Gastrocnemius medialis (tissue), 4 donors: ENCODE measurements around the gene LILRA5. TPM values are rescaled to one million over a fixed set of nuclear protein-coding genes. Genes with fewer than 3 reads are reported as not detected.

Experiments used
- ATAC-seq, 2 donors: fragments of 150-250 bp; one replicate each; pipeline ENCODE4 v1.9.1; 2016
- DNase-seq, 2 donors: peaks; one replicate each; pipeline ENCODE4 v3.0.0-alpha.2; 2019
- H3K27ac ChIP-seq, 4 donors: fragments of 200-600 bp; sonication (generic); 1 replicate in 1 of 4; 2 replicates in 3 of 4; pipeline ENCODE4 v1.5.1; 2016 to 2018; ENCODE audit warnings: mild to moderate bottlenecking in 2 of 4, moderate library complexity in 1 of 4
- H3K27me3 ChIP-seq, 3 donors: fragments of 200-600 bp; sonication (generic) in 2 of 3; 1 replicate in 1 of 3; 2 replicates in 2 of 3; pipeline versions ENCODE4 v1.5.1 to v1.6.0; 2016 to 2019; ENCODE audit warnings: mild to moderate bottlenecking in 1 of 3, moderate library complexity in 1 of 3
- H3K36me3 ChIP-seq, 2 donors: fragments of 200-600 bp; sonication (generic) in 1 of 2; one replicate each; pipeline ENCODE4 v1.5.1; 2017 to 2018
- H3K4me1 ChIP-seq, 2 donors: fragments of 200-600 bp; sonication (generic) in 1 of 2; one replicate each; pipeline ENCODE4 v1.5.1; 2016 to 2017; ENCODE audit warnings: mild to moderate bottlenecking in 2 of 2
- H3K4me3 ChIP-seq, 4 donors: fragments of 200-600 bp; sonication (generic) in 3 of 4; 1 replicate in 1 of 4; 2 replicates in 3 of 4; pipeline ENCODE4 v1.5.1; 2016 to 2019; ENCODE audit warnings: mild to moderate bottlenecking in 2 of 4
- H3K9me3 ChIP-seq, 3 donors: fragments of 200-600 bp; sonication (generic) in 2 of 3; 1 replicate in 1 of 3; 2 replicates in 2 of 3; pipeline ENCODE4 v1.5.1; 2016 to 2019
- CTCF ChIP-seq, 5 experiments: fragments of 450-650 bp in 3 of 5; fragments of 200-600 bp in 2 of 5; sonication (generic) in 2 of 5; IDR thresholded peaks in 4 of 5; conservative IDR thresholded peaks in 1 of 5; 1 replicate in 4 of 5; 2 replicates in 1 of 5; pipeline ENCODE4 v1.5.1; 2016 to 2019; ENCODE audit warnings: antibody characterized with exemption in 5 of 5, mild to moderate bottlenecking in 3 of 5, moderate library complexity in 3 of 5
- POLR2A ChIP-seq, 2 donors: fragments of 450-650 bp; IDR thresholded peaks; one replicate each; pipeline ENCODE4 v1.6.1; 2017; ENCODE audit warnings: antibody characterized with exemption in 2 of 2, mild to moderate bottlenecking in 2 of 2, moderate library complexity in 2 of 2
- in situ Hi-C, 4 donors: fragments of 200-750 bp; cut with MboI; loops; one replicate each; pipeline versions ENCODE4 v1.15.0 to v1.8.0; 2017; ENCODE audit warnings: low sequenced_read_pairs in 4 of 4
- intact Hi-C: fragments of 100-400 bp; cut with DNase I; formaldehyde crosslinking; loops from one replicate; pipeline ENCODE4 v1.15.1; 2023; ENCODE audit warnings: low total_unique reads
- total RNA-seq, 4 donors: library from RNA; depleted of rRNA; stranded (reverse); fragments of >200 nt; gene quantifications; one replicate each; pipeline versions ENCODE4 v1.1.0 to v1.2.3, GENCODE V29; 2016

LILRA5 gene
- total RNA-seq, 4 donors from 2014 or later, result 0.98 to 2.4 (median 1.1) TPM; not detected in 1

DNA sequence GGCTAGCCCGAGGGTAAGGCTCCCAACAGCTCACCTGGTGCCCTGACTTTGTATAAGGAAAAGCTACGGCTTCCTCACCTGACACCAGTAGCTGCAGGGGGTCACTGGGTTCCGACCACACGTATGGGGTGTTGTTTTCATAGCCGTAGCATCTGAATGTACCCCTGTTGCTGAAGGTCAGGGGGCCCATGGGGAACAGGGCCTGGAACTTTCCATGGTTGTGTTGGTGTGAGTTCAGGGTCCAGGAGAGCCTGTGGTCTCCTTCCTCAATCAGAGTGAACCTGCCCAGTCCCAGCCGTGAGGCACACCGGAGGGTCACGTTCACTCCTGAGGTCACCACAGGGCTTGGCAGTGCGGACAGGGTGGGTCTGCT, 24.9 kb upstream of the LILRA5 start:
- in situ Hi-C loops (no loop called here), intact Hi-C loops (no loop called here)
- ATAC-seq (no peak), DNase-seq (no peak)
- TF ChIP-seq POLR2A (IDR thresholded peaks at IDR 0.05), result no peak
- TF ChIP-seq CTCF (IDR thresholded peaks at IDR 0.05 in 4 of 5, conservative IDR thresholded peaks at IDR 0.05 in 1 of 5), result no peak
- H3K4me1 ChIP-seq, result no peaks in the 10 kb centered on the region
- H3K36me3 ChIP-seq, result no peaks in the 10 kb centered on the region
- H3K4me3 ChIP-seq, result no peak overlapping the region
- no peaks in the 10 kb centered on the region for H3K9me3 ChIP-seq
- H3K27ac ChIP-seq, result no peak overlapping the region
- no peaks in the 10 kb centered on the region for H3K27me3 ChIP-seq

DNA sequence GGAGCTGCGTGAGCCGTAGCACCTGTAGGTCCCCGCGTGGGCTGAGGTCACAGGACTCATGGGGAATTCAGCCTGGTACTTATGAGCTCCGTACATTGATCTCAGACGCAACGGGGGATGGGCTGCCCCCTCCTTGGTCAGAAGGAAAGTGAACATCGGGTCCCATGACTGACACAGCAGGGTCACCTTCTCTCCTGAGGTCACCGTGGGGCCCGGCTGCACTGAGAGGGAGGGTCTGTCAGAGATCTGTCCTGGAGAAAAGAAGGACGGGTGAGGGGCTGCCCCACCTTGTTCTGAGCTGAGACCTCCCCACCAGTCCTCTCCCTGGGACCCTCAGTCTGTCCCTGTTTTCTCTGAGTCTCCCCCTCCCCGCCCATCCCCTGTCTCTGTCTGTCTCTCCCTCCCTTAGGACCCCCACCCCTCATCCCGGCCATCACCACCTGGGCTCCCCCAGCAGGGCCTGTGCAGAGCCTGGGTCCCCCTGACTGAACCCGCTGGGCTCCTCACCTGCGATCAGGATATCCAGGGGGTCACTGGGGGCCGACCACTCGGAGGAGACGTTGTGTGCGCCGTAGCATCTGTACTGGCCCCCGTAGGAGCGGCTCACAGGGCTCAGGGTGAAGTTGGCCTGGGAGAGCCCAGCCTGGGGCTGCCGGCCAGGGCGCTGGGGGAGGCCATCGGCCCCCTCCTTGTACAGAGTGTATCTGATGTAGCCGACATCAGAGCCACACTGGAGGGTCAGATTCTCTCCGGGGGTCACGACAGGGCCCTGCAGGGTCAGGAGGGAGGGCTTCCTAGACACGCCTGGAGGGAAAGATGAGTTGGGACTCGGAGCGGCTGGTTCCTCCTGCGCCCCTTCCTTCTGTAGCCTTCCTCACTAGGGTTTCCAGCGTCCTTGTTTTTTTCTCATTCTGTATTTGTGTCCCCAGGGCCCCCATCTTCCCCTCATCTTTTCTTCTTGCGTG, 24.2 kb upstream of the LILRA5 start:
- TF ChIP-seq CTCF (IDR thresholded peaks at IDR 0.05 in 4 of 5, conservative IDR thresholded peaks at IDR 0.05 in 1 of 5), result no peak
- no peak for TF ChIP-seq POLR2A (IDR thresholded peaks at IDR 0.05)
- Histone ChIP-seq H3K36me3 (no peaks in the 10 kb centered on the region), H3K27ac (no peak overlapping the region), H3K27me3 (no peaks in the 10 kb centered on the region), H3K4me3 (no peak overlapping the region), H3K4me1 (no peaks in the 10 kb centered on the region), H3K9me3 (no peaks in the 10 kb centered on the region)
- ATAC-seq (no peak), DNase-seq (no peak)
- intact Hi-C loops, result no loop called here
- in situ Hi-C loops, result no loop called here

GRCh38 chr19:54335979-54336892, 23.3 kb upstream of the LILRA5 start:
- H3K27ac ChIP-seq, result no peak overlapping the region
- intact Hi-C loops, result no loop called here
- in situ Hi-C loops, result no loop called here
- no peaks in the 10 kb centered on the region for H3K4me1 ChIP-seq
- TF ChIP-seq CTCF (IDR thresholded peaks at IDR 0.05 in 4 of 5, conservative IDR thresholded peaks at IDR 0.05 in 1 of 5) (no peak), POLR2A (IDR thresholded peaks at IDR 0.05) (no peak)
- H3K27me3 ChIP-seq, result no peaks in the 10 kb centered on the region
- no peaks in the 10 kb centered on the region for H3K9me3 ChIP-seq
- ATAC-seq, result no peak
- H3K4me3 ChIP-seq, result no peak overlapping the region
- no peak for DNase-seq
- no peaks in the 10 kb centered on the region for H3K36me3 ChIP-seq

DNA sequence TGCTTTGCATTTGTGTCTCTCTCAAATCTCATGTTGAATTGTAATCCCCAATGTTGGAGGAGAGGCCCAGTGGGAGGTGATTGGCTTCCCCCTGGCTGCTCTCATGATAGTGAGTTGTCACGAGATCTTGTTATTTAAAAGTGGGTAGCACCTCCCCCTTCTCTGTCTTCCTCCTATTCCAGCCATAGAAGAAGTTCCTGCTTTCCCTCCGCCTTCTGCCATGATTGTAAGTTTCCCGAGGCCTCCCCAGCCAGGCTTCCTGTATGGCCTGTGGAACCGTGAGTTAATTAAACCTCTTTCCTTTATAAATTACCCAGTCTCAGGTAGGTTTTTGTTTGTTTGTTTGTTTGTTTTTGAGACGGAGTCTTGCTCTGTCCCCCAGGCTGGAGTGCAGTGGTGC, 22.2 kb upstream of the LILRA5 start:
- TF ChIP-seq CTCF (IDR thresholded peaks at IDR 0.05 in 4 of 5, conservative IDR thresholded peaks at IDR 0.05 in 1 of 5) (no peak), POLR2A (IDR thresholded peaks at IDR 0.05) (no peak)
- Histone ChIP-seq H3K36me3 (no peaks in the 10 kb centered on the region), H3K27ac (no peak overlapping the region), H3K9me3 (no peaks in the 10 kb centered on the region), H3K27me3 (no peaks in the 10 kb centered on the region), H3K4me1 (no peaks in the 10 kb centered on the region), H3K4me3 (no peak overlapping the region)
- no peak for ATAC-seq
- in situ Hi-C loops, result no loop called here
- no peak for DNase-seq
- intact Hi-C loops, result no loop called here
